Cardiac fibroblast (primary cell): Measurements from ENCODE around the gene STRN3.

ENCODE experiments used
- DNase-seq, 2 donors: peaks; one replicate each; pipeline versions ENCODE4 v3.0.0 to v3.0.0-alpha.2; 2010; ENCODE audit warnings: low read depth in 2 of 2
- H3K4me3 ChIP-seq, 2 donors: replicated peaks in 1 of 2; 1 replicate in 1 of 2; 2 replicates in 1 of 2; pipeline ENCODE4 v1.5.1; 2011; ENCODE audit warnings: low read depth in 2 of 2, low read length in 2 of 2, mild to moderate bottlenecking in 2 of 2, moderate library complexity in 1 of 2
- TF ChIP-seq, protein P1 (sequence below): IDR thresholded peaks from one replicate; pipeline ENCODE4 v1.5.1; 2011; ENCODE audit warnings: low read depth, mild to moderate bottlenecking, low read length, inconsistent platforms

The STRN3 gene

DNA sequence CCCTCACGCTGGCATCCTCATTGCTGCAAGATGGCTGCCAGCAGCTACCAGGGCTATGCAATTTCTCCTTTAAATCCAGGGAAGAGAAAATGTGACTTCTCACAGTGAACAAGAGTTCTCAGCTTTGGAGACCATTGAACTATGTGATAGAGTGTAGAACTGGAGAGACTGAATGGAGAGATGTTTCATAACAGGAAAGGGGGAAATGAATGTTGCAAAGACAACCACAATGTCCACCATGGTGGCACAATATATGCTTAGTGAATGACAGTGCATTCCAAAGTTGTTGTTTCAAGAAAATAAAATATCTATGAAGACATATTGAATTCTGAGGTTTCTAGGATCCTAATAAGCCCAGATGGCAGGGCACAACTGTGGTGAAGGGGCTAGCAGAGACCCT is 165.0 kb downstream of the STRN3 start:
- DNase-seq, result peak in 1 of 2 donors; percentile 42
- H3K4me3 ChIP-seq, result no peak overlapping the region
- TF ChIP-seq, protein P1, sequence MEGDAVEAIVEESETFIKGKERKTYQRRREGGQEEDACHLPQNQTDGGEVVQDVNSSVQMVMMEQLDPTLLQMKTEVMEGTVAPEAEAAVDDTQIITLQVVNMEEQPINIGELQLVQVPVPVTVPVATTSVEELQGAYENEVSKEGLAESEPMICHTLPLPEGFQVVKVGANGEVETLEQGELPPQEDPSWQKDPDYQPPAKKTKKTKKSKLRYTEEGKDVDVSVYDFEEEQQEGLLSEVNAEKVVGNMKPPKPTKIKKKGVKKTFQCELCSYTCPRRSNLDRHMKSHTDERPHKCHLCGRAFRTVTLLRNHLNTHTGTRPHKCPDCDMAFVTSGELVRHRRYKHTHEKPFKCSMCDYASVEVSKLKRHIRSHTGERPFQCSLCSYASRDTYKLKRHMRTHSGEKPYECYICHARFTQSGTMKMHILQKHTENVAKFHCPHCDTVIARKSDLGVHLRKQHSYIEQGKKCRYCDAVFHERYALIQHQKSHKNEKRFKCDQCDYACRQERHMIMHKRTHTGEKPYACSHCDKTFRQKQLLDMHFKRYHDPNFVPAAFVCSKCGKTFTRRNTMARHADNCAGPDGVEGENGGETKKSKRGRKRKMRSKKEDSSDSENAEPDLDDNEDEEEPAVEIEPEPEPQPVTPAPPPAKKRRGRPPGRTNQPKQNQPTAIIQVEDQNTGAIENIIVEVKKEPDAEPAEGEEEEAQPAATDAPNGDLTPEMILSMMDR, result no peak

GRCh38 chr14:30855345-30856037 is 170.7 kb downstream of the STRN3 start:
- DNase-seq, result no peak

DNA sequence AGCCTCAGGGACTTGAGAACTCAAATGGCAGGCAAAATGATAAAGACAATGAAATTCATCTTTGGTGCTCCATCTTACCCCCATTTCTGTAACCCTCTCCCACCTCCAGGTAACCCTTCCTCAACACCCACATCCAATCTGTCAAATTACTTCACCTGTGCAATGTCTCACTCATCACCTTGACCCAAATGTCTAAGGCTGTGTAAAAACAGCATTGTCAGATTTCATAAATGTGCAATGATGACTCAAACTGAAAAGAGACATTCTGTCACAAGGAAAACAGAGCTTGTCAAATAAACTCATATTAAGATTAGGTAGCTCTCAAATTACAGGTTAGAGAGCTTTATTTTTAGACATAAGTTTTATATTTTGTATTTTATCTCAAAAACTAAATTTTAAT is 171.7 kb downstream of the STRN3 start:
- H3K4me3 ChIP-seq, result no peak overlapping the region
- TF ChIP-seq, protein P1, result no peak
- DNase-seq, result no peak

More at GRCh38 chr14:30855345-30856037, 170.7 kb downstream of the STRN3 start:
- TF ChIP-seq, protein P1, result no peak
- H3K4me3 ChIP-seq, result no peak overlapping the region

DNA sequence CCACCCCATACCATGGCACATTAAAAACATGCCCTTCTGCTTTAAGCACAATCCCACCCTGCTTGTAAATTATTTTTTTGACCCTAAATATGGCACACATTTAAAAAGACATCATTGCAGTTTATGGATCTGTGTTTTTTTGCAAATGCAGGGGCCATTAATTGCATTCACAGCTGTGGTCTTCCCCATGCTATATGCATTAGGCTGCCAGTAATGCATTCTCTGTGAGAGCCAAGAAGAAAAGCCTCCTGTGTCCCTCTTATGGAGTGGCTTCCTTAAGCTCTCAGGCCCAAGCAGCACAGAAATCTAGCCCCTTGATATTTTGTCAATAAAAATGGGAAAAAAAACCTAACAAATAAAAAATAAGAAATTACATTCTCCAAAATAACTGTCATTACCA is 172.2 kb downstream of the STRN3 start:
- H3K4me3 ChIP-seq, result no peak overlapping the region
- TF ChIP-seq, protein P1, result no peak
- no peak for DNase-seq

- TF ChIP-seq, protein P1, result no peak
- H3K4me3 ChIP-seq, result no peak overlapping the region
- no peak for DNase-seq
These were observed 176.2 kb downstream of the STRN3 start for GRCh38 chr14:30849983-30850382.

GRCh38 chr14:30849354-30849753 is 176.8 kb downstream of the STRN3 start:
- TF ChIP-seq, protein P1, result no peak

More at GRCh38 chr14:30849354-30849753, 176.8 kb downstream of the STRN3 start:
- DNase-seq, result no peak
- no peak overlapping the region for H3K4me3 ChIP-seq
